ENCODE results near the gene KAT6B. TPM values are rescaled to one million over a fixed set of nuclear protein-coding genes. Genes with fewer than 3 reads are reported as not detected.

Gene KAT6B
- total and polyA plus RNA-seq, 10 of the 15 experiments (the other 5 are each of a cell fraction or from before 2014, with no cell fraction given): 2.7 to 22.6 (median 15.7) TPM

- Histone ChIP-seq H3K4me1 (ENCODE audit: control insufficient read depth, insufficient read depth, low read length) (peaks cover 41% of the 10 kb centered on the region), H3K27ac (ENCODE audit: control insufficient read depth, insufficient read depth) (peak overlapping the region; percentile 67), H3K4me2 (ENCODE audit: control insufficient read depth, insufficient read depth) (peak overlapping the region; percentile 67), H3K27me3 (replicated peaks in 1 of 2; ENCODE audit: control insufficient read depth in 2 of 2, insufficient read depth in 2 of 2, low read length in 1 of 2) (no peaks in the 10 kb centered on the region), H2AFZ (ENCODE audit: control insufficient read depth, low read depth, low read length) (no peak overlapping the region; the same call in 1 of the 2 replicates), H3K36me3 (ENCODE audit: control insufficient read depth in 2 of 2, insufficient read depth in 2 of 2, low read length in 1 of 2) (peaks cover 0 to 3% of the 10 kb centered on the region in 2 experiments; a peak in 2 of 4 replicates), H3K79me2 (ENCODE audit: control insufficient read depth, insufficient read depth, low read length) (peaks cover 6% of the 10 kb centered on the region; the same call in 1 of the 2 replicates), H4K20me1 (ENCODE audit: control insufficient read depth, insufficient read depth) (no peaks in the 10 kb centered on the region), H3K9me3 (replicated peaks; ENCODE audit: control insufficient read depth, insufficient read depth, low read length) (no peaks in the 10 kb centered on the region), H3K9ac (ENCODE audit: control insufficient read depth, insufficient read depth, low read length) (no peak overlapping the region), H3K4me3 (no peak overlapping the region)
- FAIRE-seq (no peak), DNase-seq (ENCODE audit: low read depth, low spot score) (no peak), ATAC-seq (peak; percentile 9)
- BruUV-seq (replicated peaks): no TSS peak
- ChIA-PET RAD21 (ENCODE audit: unreplicated experiment) (interaction anchor here (0.7 to 6.5 kb wide), 11 partner anchors 10 to 274 kb away, joined by 3 to 38 read pairs (median 7); partner anchors contain the start of gene KAT6B), SMC1A (ENCODE audit: uncharacterized antibody, unreplicated experiment) (interaction anchor here (0.5 to 28.8 kb wide), 17 partner anchors 13 to 1240 kb away, joined by 3 to 553 read pairs (median 4); partner anchors contain the start of gene KAT6B), POLR2A (interaction anchor here (1.0 to 2.6 kb wide), 4 partner anchors 30 to 274 kb away, joined by 3 to 8 read pairs (median 4); no protein-coding TSS in a partner anchor), CTCF (interaction anchor here (0.5 to 6.0 kb wide), 9 partner anchors 8 to 274 kb away, joined by 3 to 36 read pairs (median 6); partner anchors contain the start of gene COMTD1)
- no peak for TF ChIP-seq YBX1 (IDR thresholded peaks at IDR 0.05)
- no peak for TF ChIP-seq HCFC1 (IDR thresholded peaks at IDR 0.05; ENCODE audit: low read length)
- TF ChIP-seq TCF7 (IDR thresholded peaks at IDR 0.05; ENCODE audit: borderline replicate concordance): no peak
- no peak for TF ChIP-seq CEBPZ (IDR thresholded peaks at IDR 0.05; ENCODE audit: low read depth, low read length)
- no peak for TF ChIP-seq NR2C1 (IDR thresholded peaks at IDR 0.05)
- no peak for TF ChIP-seq POLR2AphosphoS2 (IDR thresholded peaks at IDR 0.05; ENCODE audit: low read depth, low read length)
- 0 out of 4 replicates have a peak, but pooled peaks of 1 of the 2 experiments have one; percentile 4 for TF ChIP-seq IKZF2 (IDR thresholded peaks at IDR 0.05)
- TF ChIP-seq KLF5 (IDR thresholded peaks at IDR 0.05; ENCODE audit: partially characterized antibody): no peak
- no peak for TF ChIP-seq MEF2A (IDR thresholded peaks at IDR 0.05; ENCODE audit: insufficient read depth, low read depth, low read length)
- no peak for TF ChIP-seq MXI1 (IDR thresholded peaks at IDR 0.05; ENCODE audit: low read depth, low read length)
- no peak for TF ChIP-seq TCF12 (IDR thresholded peaks at IDR 0.05; ENCODE audit: low read depth, low read length)
- peak; percentile 63; the same call in 1 of the 3 replicates for TF ChIP-seq POU2F2 (IDR thresholded peaks at IDR 0.05; ENCODE audit: borderline replicate concordance, low read depth, low read length)
- no peak for TF ChIP-seq ZZZ3 (IDR thresholded peaks at IDR 0.05; ENCODE audit: control insufficient read depth, insufficient read length, low read depth)
- TF ChIP-seq IKZF1 (conservative IDR thresholded peaks at IDR 0.05): 0 out of 2 replicates have a peak, but pooled peaks have one; percentile 6
- no peak for TF ChIP-seq SKIL (IDR thresholded peaks at IDR 0.05; ENCODE audit: low read depth, poor library complexity, severe bottlenecking)
- TF ChIP-seq ZNF384 (IDR thresholded peaks at IDR 0.05; ENCODE audit: borderline replicate concordance, low read depth, low read length): no peak
- TF ChIP-seq RCOR1 (conservative IDR thresholded peaks at IDR 0.05; ENCODE audit: low read depth, low read length): no peak
- TF ChIP-seq FOXK2 (IDR thresholded peaks at IDR 0.05): no peak
- TF ChIP-seq RUNX3 (IDR thresholded peaks at IDR 0.05; ENCODE audit: low read length): peak; percentile 57; the same call in 1 of the 2 replicates
- intact Hi-C loops (cut with micrococcal nuclease; ENCODE audit: unreplicated experiment) (loop anchor here (2.0 to 10.0 kb wide), 4 partner anchors 34 to 426 kb away; no protein-coding TSS in a partner anchor), in situ Hi-C loops (cut with MboI) (no loop called here)
These were observed 186.6 kb downstream of the KAT6B start for GRCh38 chr10:75013007-75013406.
